Neural progenitor cell (in vitro differentiated cells): ENCODE measurements around the gene CCDC141.

Experiments used
- EZH2phosphoT487 ChIP-seq: fragments of 200-600 bp; sonication (generic); IDR thresholded peaks from 2 replicates; pipeline ENCODE4 v1.6.1; 2017; ENCODE audit warnings: antibody characterized with exemption
- TF ChIP-seq, protein P1 (sequence below): fragments of 200-600 bp; sonication (generic); IDR thresholded peaks from 2 replicates; pipeline ENCODE4 v1.5.1; 2017; ENCODE audit warnings: antibody characterized with exemption, mild to moderate bottlenecking

DNA sequence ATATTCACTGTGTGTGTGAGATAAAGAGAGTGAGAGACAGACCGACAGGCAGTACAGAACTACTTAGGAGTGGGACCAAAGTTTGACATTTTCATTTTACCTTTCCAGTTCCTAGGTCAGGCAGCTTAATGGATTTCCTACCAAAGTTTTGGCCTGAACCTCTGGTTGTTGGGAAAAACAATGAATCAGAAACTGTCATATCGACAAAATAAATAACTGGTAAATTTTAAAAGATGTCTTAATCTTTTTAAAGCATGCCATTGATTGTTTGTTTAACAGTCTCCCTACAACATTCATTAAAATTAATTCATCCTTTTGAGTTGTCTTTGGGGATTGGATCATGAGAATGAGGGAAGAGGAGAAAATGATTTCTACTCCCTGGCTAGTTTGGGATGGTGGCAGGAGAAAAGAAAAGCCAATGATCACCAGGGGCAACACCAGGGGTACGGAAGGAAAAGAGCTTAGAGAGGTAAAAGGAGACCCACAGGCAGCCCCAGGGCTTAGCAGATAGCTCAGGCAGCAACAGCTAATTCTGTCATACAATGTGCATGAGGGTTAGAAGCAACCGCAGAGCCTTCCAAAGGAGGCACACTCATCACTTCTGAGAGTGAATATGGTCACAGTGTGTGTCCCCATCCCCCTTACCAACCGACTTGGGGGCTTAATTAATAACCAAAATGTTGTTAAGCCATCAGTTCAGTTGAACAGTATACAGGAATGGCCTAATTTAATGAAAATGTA is 98.5 kb downstream of the CCDC141 start:
- TF ChIP-seq, protein P1, sequence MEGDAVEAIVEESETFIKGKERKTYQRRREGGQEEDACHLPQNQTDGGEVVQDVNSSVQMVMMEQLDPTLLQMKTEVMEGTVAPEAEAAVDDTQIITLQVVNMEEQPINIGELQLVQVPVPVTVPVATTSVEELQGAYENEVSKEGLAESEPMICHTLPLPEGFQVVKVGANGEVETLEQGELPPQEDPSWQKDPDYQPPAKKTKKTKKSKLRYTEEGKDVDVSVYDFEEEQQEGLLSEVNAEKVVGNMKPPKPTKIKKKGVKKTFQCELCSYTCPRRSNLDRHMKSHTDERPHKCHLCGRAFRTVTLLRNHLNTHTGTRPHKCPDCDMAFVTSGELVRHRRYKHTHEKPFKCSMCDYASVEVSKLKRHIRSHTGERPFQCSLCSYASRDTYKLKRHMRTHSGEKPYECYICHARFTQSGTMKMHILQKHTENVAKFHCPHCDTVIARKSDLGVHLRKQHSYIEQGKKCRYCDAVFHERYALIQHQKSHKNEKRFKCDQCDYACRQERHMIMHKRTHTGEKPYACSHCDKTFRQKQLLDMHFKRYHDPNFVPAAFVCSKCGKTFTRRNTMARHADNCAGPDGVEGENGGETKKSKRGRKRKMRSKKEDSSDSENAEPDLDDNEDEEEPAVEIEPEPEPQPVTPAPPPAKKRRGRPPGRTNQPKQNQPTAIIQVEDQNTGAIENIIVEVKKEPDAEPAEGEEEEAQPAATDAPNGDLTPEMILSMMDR: no peak
- TF ChIP-seq EZH2phosphoT487: no peak
